K562 (cell line): Measurements from ENCODE around the gene PCF11. TPM values are rescaled to one million over a fixed set of nuclear protein-coding genes. Genes with fewer than 3 reads are reported as not detected.
A peak's percentile ranks its signal among the peaks of the same experiment; 100 is the strongest.

ENCODE experiments used
- BRD9 ChIP-seq: fragments of 450-650 bp; IDR thresholded peaks from 2 replicates; pipeline ENCODE4 v1.6.1; 2018; ENCODE audit warnings: low read depth; ENCODE audit not compliant: partially characterized antibody
- GATA2 ChIP-seq: sonication (generic); formaldehyde crosslinking; IDR thresholded peaks from 2 replicates; pipeline ENCODE4 v1.4.0; 2020; ENCODE audit warnings: mild to moderate bottlenecking, missing genetic modification reagents
- HNRNPK ChIP-seq: fragments of 200-400 bp; formaldehyde crosslinking; IDR thresholded peaks from one replicate; pipeline ENCODE4 v1.6.1; 2018; ENCODE audit warnings: mild to moderate bottlenecking, low read depth, low read length; ENCODE audit not compliant: poor library complexity, severe bottlenecking
- IFI16 ChIP-seq: fragments of 250-450 bp; sonication (Bioruptor Pico); IDR thresholded peaks from 2 replicates; pipeline ENCODE4 v2.1.2; 2022; ENCODE audit warnings: mild to moderate bottlenecking, inconsistent platforms
- KDM5B ChIP-seq: fragments of 200-600 bp; sonication (generic); IDR thresholded peaks from 2 replicates; pipeline ENCODE4 v1.6.1; 2012; ENCODE audit warnings: low read depth, mild to moderate bottlenecking, moderate library complexity, low read length, control low read depth, inconsistent platforms; ENCODE audit not compliant: insufficient replicate concordance
- NFIC ChIP-seq: fragments of 450-650 bp; IDR thresholded peaks from 2 replicates; pipeline ENCODE4 v1.6.1; 2017; ENCODE audit warnings: mild to moderate bottlenecking, inconsistent platforms
- NR1H2 ChIP-seq: sonication (generic); formaldehyde crosslinking; IDR thresholded peaks from 2 replicates; pipeline ENCODE4 v1.4.0; 2020; ENCODE audit warnings: mild to moderate bottlenecking, missing genetic modification reagents
- RBM22 ChIP-seq: fragments of 200-400 bp; formaldehyde crosslinking; IDR thresholded peaks from 2 replicates; pipeline ENCODE4 v1.6.1; 2018; ENCODE audit warnings: low read length, low read depth; ENCODE audit not compliant: poor library complexity, severe bottlenecking
- SIRT6 ChIP-seq: IDR thresholded peaks from one replicate; pipeline ENCODE4 v1.6.1; 2012; ENCODE audit warnings: low read depth, mild to moderate bottlenecking, control low read depth, inconsistent platforms, low read length, moderate library complexity
- SIX5 ChIP-seq, 2 experiments: IDR thresholded peaks; 2 replicates each; pipeline ENCODE4 v1.6.1; 2011; ENCODE audit warnings: low read length in 2 of 2, borderline replicate concordance in 1 of 2, low read depth in 1 of 2, mild to moderate bottlenecking in 1 of 2, moderate library complexity in 1 of 2; ENCODE audit not compliant: insufficient read depth in 1 of 2
- SMAD3 ChIP-seq: fragments of 450-650 bp; formaldehyde crosslinking; conservative IDR thresholded peaks from 2 replicates; pipeline ENCODE4 v1.4.0; 2020; ENCODE audit warnings: mild to moderate bottlenecking
- SNIP1 ChIP-seq: fragments of 450-650 bp; IDR thresholded peaks from 2 replicates; pipeline ENCODE4 v1.7.1; 2017; ENCODE audit warnings: low read depth, mild to moderate bottlenecking
- SRSF1 ChIP-seq: fragments of 200-400 bp; formaldehyde crosslinking; IDR thresholded peaks from 2 replicates; pipeline ENCODE4 v1.6.1; 2017; ENCODE audit warnings: mild to moderate bottlenecking, low read depth, low read length, moderate library complexity
- TFE3 ChIP-seq: fragments of 450-650 bp; formaldehyde crosslinking; IDR thresholded peaks from 2 replicates; pipeline ENCODE4 v1.4.0; 2020; ENCODE audit warnings: mild to moderate bottlenecking, mixed read lengths
- TOE1 ChIP-seq, 2 experiments: fragments of 450-650 bp in 1 of 2; sonication (generic) in 1 of 2; formaldehyde crosslinking in 1 of 2; IDR thresholded peaks; 2 replicates each; pipeline versions ENCODE4 v1.7.1 to v1.8.0; 2016 to 2022; ENCODE audit warnings: borderline replicate concordance in 2 of 2, mild to moderate bottlenecking in 2 of 2, antibody characterized with exemption in 1 of 2, inconsistent platforms in 1 of 2, low read depth in 1 of 2, missing genetic modification reagents in 1 of 2, moderate library complexity in 1 of 2
- ZBTB11 ChIP-seq, 3 experiments: fragments of 200-800 bp in 1 of 3; fragments of 250-450 bp in 1 of 3; fragments of 450-650 bp in 1 of 3; sonication (Bioruptor Pico) in 1 of 3; sonication (Bioruptor generic) in 1 of 3; formaldehyde crosslinking in 1 of 3; IDR thresholded peaks; 2 replicates each; pipeline versions ENCODE4 v1.6.1 to v1.8.0; 2016 to 2022; ENCODE audit warnings: mild to moderate bottlenecking in 2 of 3, missing genetic modification characterization in 2 of 3, missing compliant biosample characterization in 1 of 3, moderate library complexity in 1 of 3
- ZBTB43 ChIP-seq: sonication (generic); formaldehyde crosslinking; IDR thresholded peaks from 2 replicates; pipeline ENCODE4 v1.8.0; 2023; ENCODE audit warnings: mild to moderate bottlenecking, missing genetic modification reagents
- ZNF124 ChIP-seq: sonication (generic); formaldehyde crosslinking; IDR thresholded peaks from 2 replicates; pipeline ENCODE4 v1.8.1; 2022; ENCODE audit warnings: missing genetic modification reagents
- ZNF41 ChIP-seq: fragments of 250-450 bp; sonication (Bioruptor Pico); conservative IDR thresholded peaks from 2 replicates; pipeline ENCODE4 v1.4.0; 2020; ENCODE audit warnings: mild to moderate bottlenecking
- ZNF707 ChIP-seq: fragments of 250-450 bp; sonication (Bioruptor Pico); conservative IDR thresholded peaks from 2 replicates; pipeline ENCODE4 v1.8.0; 2022; ENCODE audit warnings: inconsistent platforms, mild to moderate bottlenecking, moderate library complexity
- ZNF830 ChIP-seq: fragments of 250-450 bp; sonication (Bioruptor Pico); IDR thresholded peaks from 2 replicates; pipeline ENCODE4 v1.5.0; 2021; ENCODE audit warnings: mild to moderate bottlenecking
- polyA plus RNA-seq, 8 experiments: library from polyadenylated mRNA; depleted of rRNA in 4 of 8; stranded (reverse) in 5 of 8; unstranded in 3 of 8; fragments of >200 nt; fragmentation: Nextera tagmentation in 2 of 8; fragmentation: Illumina TruSeq in 1 of 8; extraction: Ambion mirVana in 2 of 8; extraction: Trizol in 1 of 8; gene quantifications; 2 replicates each; pipeline versions ENCODE4 v1.2.1 to v1.2.3, GENCODE V29; 2011 to 2014; ENCODE audit warnings: inconsistent platforms in 1 of 8, missing spikeins in 1 of 8
- total RNA-seq, 7 experiments: library from RNA; depleted of rRNA in 6 of 7; stranded (reverse); fragments of >200 nt in 6 of 7; fragmentation: Illumina TruSeq in 2 of 7; extraction: Trizol in 2 of 7; gene quantifications; 2 replicates each; pipeline versions ENCODE4 v1.2.1 to v1.2.3, GENCODE V29; 2011 to 2021; ENCODE audit warnings: low replicate concordance in 1 of 7

The PCF11 gene
- total and polyA plus RNA-seq, 9 of the 15 experiments (the other 6 are each of a cell fraction or from before 2014, with no cell fraction given): 9.3 to 91.6 (median 54.4) TPM

- TF ChIP-seq ZBTB11 (CRISPR knock-in tag; IDR thresholded peaks at IDR 0.05) (peak in 1 of 3 experiments; percentile 63; a peak in 2 of 6 replicates), NR1H2 (CRISPR knock-in tag) (no peak), RBM22 (peak; percentile 78), TFE3 (CRISPR knock-in tag) (0 out of 2 replicates have a peak, but pooled peaks have one; percentile 6), ZNF41 (no peak), SIX5 (IDR thresholded peaks at IDR 0.05; ENCODE audit: borderline replicate concordance in 1 of 2, insufficient read depth in 1 of 2, low read depth in 1 of 2, low read length in 2 of 2) (no peak), SRSF1 (no peak), KDM5B (peak; percentile 60), ZNF830 (CRISPR knock-in tag) (no peak), ZNF124 (no peak), NFIC (peak; percentile 43; the same call in 1 of the 2 replicates), IFI16 (CRISPR knock-in tag) (no peak), SNIP1 (no peak), BRD9 (peak; percentile 83), HNRNPK (no peak), TOE1 (IDR thresholded peaks at IDR 0.05; ENCODE audit: borderline replicate concordance) (0 out of 2 replicates have a peak, but pooled peaks have one; percentile 18), TOE1 (CRISPR knock-in tag; IDR thresholded peaks at IDR 0.05; ENCODE audit: borderline replicate concordance, low read depth) (no peak), SMAD3 (CRISPR knock-in tag) (no peak), SIRT6 (no peak), ZBTB43 (CRISPR knock-in tag) (no peak), ZNF707 (no peak), GATA2 (CRISPR knock-in tag) (no peak)
Observed at GRCh38 chr11:83156996-83157593, at the start of gene PCF11 (continued).
